ENCODE measurements around the gene SLC24A3.
A peak's percentile ranks its signal among the peaks of the same experiment; 100 is the strongest.

Gene SLC24A3

GRCh38 chr20:19212469-19212815 lies at the start of gene SLC24A3:
Gene SLC24A3 (plus strand): TSS chr20:19212642.
- DNase-seq = no peak

DNA sequence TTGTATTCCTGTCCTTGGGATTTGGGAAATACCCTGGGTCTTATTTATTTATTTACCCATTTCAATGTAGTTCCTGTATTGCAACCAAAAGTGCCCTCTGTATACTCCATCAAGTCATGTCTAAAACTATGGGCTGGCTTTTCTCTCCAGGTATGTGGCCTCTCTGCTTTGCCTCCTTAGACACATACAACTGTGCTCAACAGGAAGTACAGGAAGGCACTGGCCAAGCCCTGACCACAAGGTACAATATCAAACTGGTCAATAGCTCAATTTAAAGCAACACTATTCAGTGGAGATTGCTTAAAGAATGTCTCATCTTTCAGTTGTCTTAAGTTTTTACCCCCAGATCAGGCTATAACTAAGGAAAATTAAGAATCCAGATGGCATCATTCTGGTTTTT lies 42.3 kb upstream of the SLC24A3 start:
- no peak for DNase-seq

- DNase-seq = no peak
Observed at GRCh38 chr20:19172637-19173036, 39.8 kb upstream of the SLC24A3 start.

DNA sequence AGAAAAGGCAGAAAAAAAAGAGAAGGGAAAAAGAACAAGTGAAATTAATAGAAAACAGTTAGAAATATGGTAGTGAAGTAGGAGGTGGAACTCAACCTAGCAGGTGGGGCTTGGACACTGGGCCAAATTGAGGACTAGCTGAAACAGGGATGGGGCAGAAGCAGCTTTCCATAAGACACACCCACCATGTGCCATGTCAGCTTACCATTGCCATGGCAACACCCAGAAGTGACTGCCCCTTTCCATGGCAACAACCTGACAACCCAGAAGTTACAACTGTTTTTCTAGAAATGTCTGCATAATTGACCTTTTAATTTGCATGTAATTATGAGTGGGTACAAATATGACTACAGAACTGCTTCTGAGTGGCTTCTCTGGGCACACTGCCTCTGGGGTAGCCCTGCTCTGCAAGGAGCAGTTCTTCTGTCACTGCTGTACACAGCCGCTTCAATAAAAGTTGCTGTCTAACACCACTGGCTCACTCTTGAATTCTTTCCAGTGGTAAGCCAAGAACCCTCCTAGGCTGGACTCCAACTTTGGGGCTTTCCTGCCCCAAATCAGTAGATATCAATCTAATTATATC lies 35.9 kb upstream of the SLC24A3 start:
- DNase-seq = no peak

DNA sequence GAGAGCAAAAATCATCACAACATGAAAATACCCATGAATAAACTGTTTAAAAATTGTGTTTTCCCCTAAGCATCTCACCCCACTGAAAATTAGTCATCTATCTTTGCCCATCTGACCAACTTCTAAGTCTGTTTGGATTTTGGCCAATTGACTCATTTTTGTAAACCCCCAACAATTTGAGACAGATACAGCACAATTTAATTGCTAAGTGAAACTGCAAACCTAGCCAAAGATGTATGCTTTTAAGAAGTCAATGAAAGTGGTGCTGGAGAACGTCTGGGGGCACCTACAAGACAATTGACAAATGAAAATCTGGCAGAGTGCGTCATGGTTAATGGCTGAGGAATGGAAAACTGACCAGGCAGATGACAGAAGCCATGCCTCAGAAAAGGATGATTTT lies 30.9 kb upstream of the SLC24A3 start:
- no peak for DNase-seq

DNA sequence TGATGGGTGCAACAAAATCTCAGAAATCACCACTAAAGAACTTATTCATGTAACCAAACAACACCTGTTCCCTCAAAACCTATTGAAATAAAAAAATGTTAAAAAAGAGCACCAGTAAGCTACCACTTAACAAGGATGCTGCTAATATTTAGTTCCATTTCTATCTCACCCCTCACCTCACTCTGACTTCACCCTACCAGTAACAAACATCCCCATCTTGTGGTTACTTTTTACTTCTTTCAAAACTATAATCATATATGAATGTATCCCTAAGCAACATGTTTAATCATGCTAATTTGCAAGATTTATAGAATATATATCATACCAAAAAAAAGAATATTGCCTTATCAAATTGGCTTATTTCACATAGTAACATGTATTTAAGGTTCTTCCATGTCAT lies 27.4 kb upstream of the SLC24A3 start:
- DNase-seq = no peak

GRCh38 chr20:19193349-19193748 lies 19.1 kb upstream of the SLC24A3 start:
- DNase-seq = no peak

DNA sequence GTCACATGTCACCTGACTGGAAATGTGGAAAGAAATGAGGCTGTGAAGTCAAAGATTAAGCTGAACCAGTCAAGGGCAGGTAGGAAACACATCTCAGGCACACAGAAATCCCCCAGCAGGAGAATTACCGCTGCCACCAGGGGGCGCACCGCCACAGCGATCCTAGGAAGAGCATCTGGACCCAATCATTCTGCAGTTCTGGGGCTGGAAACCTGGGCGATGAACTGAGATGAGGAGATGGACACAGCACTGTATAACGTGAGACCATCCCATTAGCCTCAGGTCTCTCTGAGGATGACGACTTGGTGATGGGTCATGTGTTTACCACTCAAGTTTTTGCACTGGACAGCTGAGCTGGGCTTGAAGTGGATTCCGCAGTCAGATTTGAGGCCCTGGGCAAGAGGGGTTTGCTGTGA lies 6.5 kb upstream of the SLC24A3 start:
- DNase-seq = peak; percentile 23 to 31

DNA sequence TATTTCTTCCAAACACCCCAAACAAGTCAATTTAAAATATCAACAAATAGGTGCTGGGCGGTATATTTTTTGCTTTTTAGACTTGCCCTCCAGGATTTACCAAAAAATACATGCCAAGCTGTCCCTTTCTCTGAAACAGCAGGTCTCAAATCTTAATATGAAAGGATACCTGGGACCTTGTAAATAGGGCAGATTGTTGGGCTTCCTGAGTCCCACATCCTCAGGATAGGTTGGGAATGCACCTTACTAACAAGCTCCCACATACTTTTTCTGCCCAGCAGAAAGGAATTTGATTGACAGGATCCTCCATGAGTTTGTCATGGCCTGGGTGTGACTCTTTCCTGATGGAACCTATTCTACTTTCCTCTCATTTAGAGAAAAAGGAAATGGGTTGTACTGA lies 4.9 kb upstream of the SLC24A3 start:
- DNase-seq = no peak

DNA sequence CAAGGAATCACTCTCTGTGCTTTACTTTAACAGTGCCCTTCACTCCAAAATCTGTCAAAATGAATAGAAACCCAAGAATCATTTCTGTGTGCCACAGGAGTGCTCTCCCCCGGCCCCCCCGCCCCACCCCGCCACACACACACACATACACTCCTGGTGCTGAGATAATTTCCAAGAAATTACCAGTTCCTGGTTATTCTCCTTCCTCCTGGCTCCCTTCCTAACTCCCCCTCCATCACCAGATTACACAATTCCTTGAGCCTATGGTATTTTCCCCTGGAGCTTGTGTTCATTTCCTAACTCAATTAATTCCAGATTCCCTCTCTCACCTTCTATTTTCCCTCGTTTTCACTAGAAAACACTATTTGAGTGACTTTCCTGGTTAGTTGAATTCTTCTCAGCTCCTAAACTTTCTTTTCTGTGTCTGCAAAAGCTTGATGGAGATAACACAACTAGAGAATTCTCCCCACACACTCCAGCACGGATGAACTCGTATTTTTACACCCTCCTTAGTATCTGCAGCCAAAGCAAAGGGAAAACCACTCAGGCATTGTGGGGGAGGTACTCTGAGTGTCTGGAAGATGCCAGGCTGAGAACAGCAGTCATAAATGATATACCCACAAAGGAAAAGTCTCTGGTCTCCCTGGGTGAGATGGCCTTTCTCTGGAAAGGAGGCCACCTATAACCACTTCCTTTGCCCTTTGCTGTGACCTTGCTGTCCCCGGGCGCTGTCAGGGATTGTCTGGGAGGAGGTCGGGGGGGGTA lies 1.9 kb upstream of the SLC24A3 start:
- no peak for DNase-seq

DNA sequence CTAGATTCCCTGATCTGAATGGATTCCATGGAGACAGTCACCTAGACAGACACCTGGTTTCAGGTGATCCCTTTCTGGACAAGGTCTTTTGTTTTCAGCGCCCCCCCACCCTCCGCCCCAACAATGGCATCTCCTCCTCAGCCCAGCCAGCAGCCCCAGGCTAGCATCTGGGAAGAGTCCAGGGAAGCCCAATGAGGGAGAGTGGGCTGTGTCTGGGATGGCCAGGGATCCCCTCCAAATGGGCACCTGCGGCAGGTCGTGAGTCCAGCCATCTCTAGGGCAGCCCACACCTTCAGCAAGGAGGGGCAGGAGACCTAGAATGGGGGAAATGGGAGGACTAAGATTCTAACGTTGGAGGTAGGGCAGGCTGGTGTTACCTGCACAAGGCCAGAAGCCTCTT lies 1.2 kb upstream of the SLC24A3 start:
- no peak for DNase-seq

GRCh38 chr20:19211661-19212468 lies 577 bp upstream of the SLC24A3 start:
- no peak for DNase-seq

DNA sequence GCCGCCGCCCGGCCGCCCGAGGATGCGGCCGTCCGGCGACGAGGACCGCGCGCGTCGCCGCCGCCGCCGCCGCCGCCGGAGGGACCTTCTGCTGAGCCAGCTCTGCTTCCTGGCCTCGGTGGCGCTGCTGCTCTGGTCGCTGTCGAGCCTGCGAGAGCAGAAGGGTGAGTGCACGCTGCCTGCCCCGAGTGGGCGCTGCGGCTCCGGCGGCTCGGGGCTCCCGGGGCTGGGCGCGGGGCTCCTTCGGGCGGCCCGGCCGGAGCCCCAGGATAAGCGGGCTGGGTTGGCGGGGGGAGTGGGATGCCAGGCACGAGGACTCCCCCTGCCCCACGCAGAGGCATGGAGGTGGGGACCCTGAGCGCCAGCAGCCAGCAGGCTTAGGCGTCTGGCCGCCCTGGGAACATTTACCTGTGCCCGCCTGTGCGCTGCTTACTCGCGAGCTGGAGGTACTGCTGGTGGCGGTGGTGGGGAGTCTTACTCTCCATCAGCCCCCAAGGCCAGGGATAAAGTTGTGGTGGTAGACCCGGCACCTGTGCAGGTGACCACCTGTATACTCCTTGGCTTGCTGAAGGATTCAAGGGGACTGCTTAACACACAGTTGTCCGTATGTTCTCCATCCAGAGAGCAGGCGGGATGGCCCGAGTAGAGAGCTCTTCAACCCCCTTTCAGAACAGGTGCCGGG lies 520 bp downstream of the SLC24A3 start:
- DNase-seq = no peak

- no peak for DNase-seq
Observed at GRCh38 chr20:19213946-19214490, 1.6 kb downstream of the SLC24A3 start.

DNA sequence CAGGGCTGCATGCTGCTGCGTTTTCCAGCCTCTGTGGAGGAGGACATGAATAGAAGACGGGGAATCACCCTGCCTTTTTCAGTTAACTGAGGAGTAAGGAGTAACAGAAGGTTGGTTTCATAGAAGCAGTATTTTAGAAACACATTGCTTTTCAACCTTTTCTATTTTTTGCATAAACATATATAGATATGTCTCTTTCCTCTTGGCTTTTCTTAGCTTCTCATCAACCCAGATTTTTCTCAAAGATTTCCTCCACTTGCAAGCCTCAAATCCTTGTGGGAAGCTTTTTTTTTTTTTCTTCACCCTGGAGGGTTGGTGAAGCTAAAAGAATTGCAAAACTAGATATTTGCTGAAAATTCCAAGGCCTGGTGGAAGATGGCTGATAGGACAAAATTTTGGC lies 6.0 kb downstream of the SLC24A3 start:
- no peak for DNase-seq

- DNase-seq = no peak
Observed at GRCh38 chr20:19222520-19223040, 10.1 kb downstream of the SLC24A3 start.

DNA sequence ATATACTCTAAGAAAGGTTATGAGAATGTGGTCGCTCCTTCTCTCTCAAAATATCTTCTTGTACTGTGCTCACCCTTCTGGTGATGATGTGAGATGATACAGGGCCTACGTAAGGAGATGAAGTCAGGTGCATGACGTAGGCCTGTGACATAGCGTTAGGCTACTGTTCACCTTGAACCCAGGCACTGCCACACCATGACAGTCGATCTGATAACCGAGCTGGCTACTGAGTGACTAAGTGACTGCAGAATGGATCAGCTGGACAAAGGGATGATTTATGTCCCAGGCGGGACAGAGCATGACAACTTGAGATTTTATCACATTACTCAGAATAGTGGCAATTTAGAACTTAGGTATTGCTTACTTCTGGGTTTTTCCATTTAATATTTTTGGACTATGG lies 11.2 kb downstream of the SLC24A3 start:
- DNase-seq = no peak

DNA sequence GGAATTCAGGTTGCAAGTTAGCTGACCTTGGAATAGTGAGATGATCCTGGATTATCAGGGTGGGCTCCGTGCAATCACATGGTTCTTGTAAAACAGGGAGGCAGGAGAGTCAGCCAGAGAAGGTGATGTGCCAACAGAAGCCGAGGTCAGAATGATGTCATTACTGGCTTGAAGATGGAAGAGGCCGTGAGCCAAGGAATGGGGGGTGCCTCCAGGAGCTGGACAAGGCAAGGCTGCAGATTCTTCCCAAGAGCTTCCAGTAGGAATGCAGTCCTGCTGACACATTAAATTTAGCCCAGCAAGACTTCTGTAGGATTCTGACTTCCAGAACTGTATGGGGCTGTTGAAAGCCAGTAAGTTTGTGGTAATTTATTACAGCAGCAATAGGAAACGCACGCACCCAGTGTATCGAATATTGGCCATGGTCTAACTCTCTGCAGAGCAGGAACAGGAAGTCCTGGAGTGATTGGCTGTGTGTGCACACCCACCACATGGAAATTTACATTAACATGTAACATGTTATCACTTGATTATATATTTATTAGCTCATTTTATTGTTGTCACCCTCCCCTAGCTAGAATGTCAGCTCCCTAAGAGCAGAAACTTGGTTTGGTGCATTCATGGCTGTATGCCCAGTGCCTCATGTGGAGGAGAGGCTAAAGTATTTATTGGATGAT lies 19.1 kb downstream of the SLC24A3 start:
- no peak for DNase-seq

DNA sequence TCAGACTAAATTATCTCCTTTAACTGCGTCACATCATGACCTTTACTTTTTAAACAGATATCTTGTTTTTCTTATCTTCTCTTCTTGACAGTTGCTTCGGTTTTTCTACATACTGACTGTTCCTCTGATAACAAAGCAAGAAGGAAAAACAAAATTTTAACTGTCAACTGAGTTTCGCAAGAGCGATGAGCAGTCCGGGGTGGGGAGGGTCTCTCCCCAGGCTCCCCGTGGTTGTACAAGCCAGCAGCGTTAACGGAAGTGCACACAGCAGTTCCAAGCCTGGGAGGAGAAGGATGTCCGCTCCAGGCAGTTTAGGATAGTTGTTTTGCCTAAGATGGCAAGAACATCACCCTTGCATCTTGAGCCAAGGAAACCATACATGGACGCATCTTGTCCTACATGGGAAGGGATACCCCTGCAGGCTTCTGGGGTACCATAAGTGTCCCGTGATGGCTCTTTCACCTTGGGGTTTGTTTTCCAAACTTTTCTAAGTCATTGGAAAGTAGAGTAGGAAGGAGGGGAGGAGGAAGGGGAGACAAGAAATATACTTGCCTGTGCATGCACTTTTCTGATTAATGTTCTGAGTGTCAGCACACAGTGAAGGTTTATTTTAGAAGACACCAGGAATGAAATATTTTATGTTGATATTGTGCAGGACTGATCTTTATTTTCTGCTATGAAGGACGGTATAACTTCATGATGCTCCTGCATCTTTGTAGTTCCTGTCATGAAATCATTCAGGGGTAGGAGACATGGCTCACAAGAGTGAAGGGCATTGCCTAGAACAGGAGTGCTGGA lies 20.8 kb downstream of the SLC24A3 start:
- DNase-seq = no peak

DNA sequence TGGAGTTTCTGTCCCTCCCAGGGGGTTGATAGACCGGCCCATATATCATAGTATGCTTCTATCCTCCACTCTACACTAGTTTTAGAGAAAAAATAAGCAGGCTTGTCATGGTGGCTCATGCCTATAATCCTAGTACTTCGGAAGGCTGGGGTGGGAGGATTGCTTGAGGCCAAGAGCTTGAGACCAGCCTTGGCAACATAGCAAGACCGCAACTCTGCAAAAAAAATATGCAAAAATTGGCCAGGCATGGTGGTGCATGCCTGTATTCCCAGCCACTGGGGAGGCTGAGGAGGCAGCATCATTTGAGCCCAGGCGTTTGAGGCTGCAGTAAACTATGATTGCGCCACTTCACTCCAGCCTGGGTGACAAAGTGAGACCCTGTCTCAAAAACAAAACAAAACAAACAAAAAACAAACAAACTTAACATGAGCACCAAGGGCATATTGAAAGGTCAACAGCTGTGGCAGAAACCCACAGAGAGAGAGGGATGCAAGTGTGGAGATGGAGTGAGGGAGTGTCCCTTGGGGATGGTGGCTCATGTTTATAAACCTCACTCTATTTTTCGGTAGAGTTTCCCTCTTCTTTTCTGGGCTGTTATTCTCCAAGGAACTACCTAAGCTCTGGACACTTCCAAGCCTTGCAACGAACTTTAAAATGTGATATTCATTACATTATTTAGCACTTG lies 24.1 kb downstream of the SLC24A3 start:
- DNase-seq = no peak

GRCh38 chr20:19241440-19241839 lies 29.0 kb downstream of the SLC24A3 start:
- DNase-seq = no peak
